ENCODE results near the gene GPC5. TPM values are rescaled to one million over a fixed set of nuclear protein-coding genes. Genes with fewer than 3 reads are reported as not detected.

The GPC5 gene
- total RNA-seq, 1 donor from 2014 or later: 0.57 TPM

DNA sequence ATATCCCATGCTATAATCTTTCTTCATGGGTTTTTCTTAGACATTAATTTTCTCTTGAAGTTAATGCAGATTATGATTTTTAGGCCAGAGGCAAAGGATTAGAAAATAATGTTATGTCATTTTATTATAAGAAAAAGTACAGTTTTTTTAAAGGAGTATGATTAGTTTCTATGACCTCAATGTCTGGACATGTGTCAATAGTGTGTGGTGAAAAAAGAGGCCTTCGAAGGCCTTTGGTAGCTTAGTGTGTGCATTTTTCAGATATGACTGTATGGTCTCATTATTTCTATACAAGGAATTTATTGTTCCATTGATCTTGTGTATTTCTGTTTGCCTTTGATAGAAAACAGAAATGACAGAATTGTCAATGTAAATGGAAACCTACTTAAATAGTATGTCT, 195.6 kb downstream of the GPC5 start:
- no peaks in the 10 kb centered on the region for H3K36me3 Mint-ChIP-seq (ENCODE audit: insufficient read depth)
- no peak overlapping the region for H3K27ac Mint-ChIP-seq
- no peak for DNase-seq (ENCODE audit: low spot score, unreplicated experiment)
- H3K9me3 Mint-ChIP-seq (ENCODE audit: low read depth): peaks cover 3% of the 10 kb centered on the region
- peaks cover 2% of the 10 kb centered on the region for H3K27me3 Mint-ChIP-seq
- TF ChIP-seq CTCF (IDR thresholded peaks at IDR 0.05; ENCODE audit: unreplicated experiment): no peak
- no peak overlapping the region for H3K4me3 Mint-ChIP-seq (ENCODE audit: low read depth)
- H3K4me1 Mint-ChIP-seq (ENCODE audit: low read depth): peaks cover 3% of the 10 kb centered on the region

GRCh38 chr13:91595677-91596076, 197.3 kb downstream of the GPC5 start:
- Mint-ChIP-seq H3K36me3 (ENCODE audit: insufficient read depth) (no peaks in the 10 kb centered on the region), H3K9me3 (ENCODE audit: low read depth) (peaks cover 3% of the 10 kb centered on the region), H3K27ac (no peak overlapping the region), H3K4me1 (ENCODE audit: low read depth) (peaks cover 3% of the 10 kb centered on the region), H3K27me3 (no peaks in the 10 kb centered on the region), H3K4me3 (ENCODE audit: low read depth) (no peak overlapping the region)
- no peak for DNase-seq (ENCODE audit: low spot score, unreplicated experiment)
- no peak for TF ChIP-seq CTCF (IDR thresholded peaks at IDR 0.05; ENCODE audit: unreplicated experiment)

GRCh38 chr13:91596842-91597241, 198.4 kb downstream of the GPC5 start:
- no peak overlapping the region for H3K4me3 Mint-ChIP-seq (ENCODE audit: low read depth)
- no peaks in the 10 kb centered on the region for H3K36me3 Mint-ChIP-seq (ENCODE audit: insufficient read depth)
- peaks cover 3% of the 10 kb centered on the region for H3K4me1 Mint-ChIP-seq (ENCODE audit: low read depth)
- DNase-seq (ENCODE audit: low spot score, unreplicated experiment): no peak
- no peaks in the 10 kb centered on the region for H3K27me3 Mint-ChIP-seq
- no peaks in the 10 kb centered on the region for H3K9me3 Mint-ChIP-seq (ENCODE audit: low read depth)
- no peak overlapping the region for H3K27ac Mint-ChIP-seq
- TF ChIP-seq CTCF (IDR thresholded peaks at IDR 0.05; ENCODE audit: unreplicated experiment): no peak

DNA sequence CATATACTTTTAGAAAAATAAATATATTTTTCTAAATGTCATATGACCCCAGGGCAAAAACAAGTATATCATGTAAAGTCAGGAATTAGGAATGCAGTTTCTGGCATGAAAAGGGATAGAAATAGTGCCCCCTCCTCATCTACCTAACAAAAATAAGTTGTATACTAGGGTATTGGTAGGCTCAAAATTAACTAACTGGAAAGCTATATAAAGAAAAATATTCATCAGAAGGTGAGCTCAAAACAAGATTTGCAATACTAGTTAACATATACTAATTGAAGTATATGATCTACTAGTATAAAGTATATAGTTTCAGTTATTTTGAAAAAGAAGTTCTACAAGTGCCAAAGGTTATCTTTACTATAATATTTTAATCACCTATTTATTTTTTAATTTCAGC, 200.2 kb downstream of the GPC5 start:
- DNase-seq (ENCODE audit: low spot score, unreplicated experiment): no peak
- no peaks in the 10 kb centered on the region for H3K9me3 Mint-ChIP-seq (ENCODE audit: low read depth)
- no peak overlapping the region for H3K4me3 Mint-ChIP-seq (ENCODE audit: low read depth)
- no peak overlapping the region for H3K27ac Mint-ChIP-seq
- peaks cover 3% of the 10 kb centered on the region for H3K4me1 Mint-ChIP-seq (ENCODE audit: low read depth)
- no peaks in the 10 kb centered on the region for H3K36me3 Mint-ChIP-seq (ENCODE audit: insufficient read depth)
- no peaks in the 10 kb centered on the region for H3K27me3 Mint-ChIP-seq
- TF ChIP-seq CTCF (IDR thresholded peaks at IDR 0.05; ENCODE audit: unreplicated experiment): no peak

GRCh38 chr13:91601273-91601672, 202.9 kb downstream of the GPC5 start:
- Mint-ChIP-seq H3K27me3 (no peaks in the 10 kb centered on the region), H3K4me1 (ENCODE audit: low read depth) (no peaks in the 10 kb centered on the region), H3K9me3 (ENCODE audit: low read depth) (no peaks in the 10 kb centered on the region), H3K36me3 (ENCODE audit: insufficient read depth) (no peaks in the 10 kb centered on the region), H3K4me3 (ENCODE audit: low read depth) (no peak overlapping the region), H3K27ac (no peak overlapping the region)
- DNase-seq (ENCODE audit: low spot score, unreplicated experiment): no peak
- no peak for TF ChIP-seq CTCF (IDR thresholded peaks at IDR 0.05; ENCODE audit: unreplicated experiment)

All from progenitor cell of endocrine pancreas (in vitro differentiated cells).